A673 (cell line): ENCODE measurements around the gene KRT6C. TPM values are rescaled to one million over a fixed set of nuclear protein-coding genes. Genes with fewer than 3 reads are reported as not detected.

Source experiments
- BruUV-seq: library from RNA; stranded (reverse); fragments of 400-500 nt; replicated peaks from 2 replicates; lab custom pipeline; 2021; lab: Mats Ljungman, UMichigan
- CTCF ChIA-PET: fragments of 300-600 bp; sonication (Branson Sonifier 250); formaldehyde crosslinking; loops from one replicate; lab custom pipeline; 2022; ENCODE audit warnings: antibody characterized with exemption; lab: Charles Lee
- POLR2A ChIA-PET: fragments of 300-600 bp; sonication (Branson Sonifier 250); formaldehyde crosslinking; loops from one replicate; lab custom pipeline; 2022; ENCODE audit warnings: antibody characterized with exemption; ENCODE audit not compliant: low non-redundant PET; lab: Charles Lee
- DNase-seq: peaks from one replicate; pipeline ENCODE4 v3.0.0-alpha.2; 2015; ENCODE audit warnings: low spot score
- H3K27ac ChIP-seq: fragments of 200-600 bp; sonication (generic); 2 replicates; pipeline ENCODE4 v1.5.1; 2016; ENCODE audit warnings: mixed run types, low read depth, mild to moderate bottlenecking, mixed read lengths, antibody characterized with exemption, low read length; ENCODE audit not compliant: poor library complexity, severe bottlenecking
- H3K27me3 ChIP-seq: fragments of 200-600 bp; sonication (generic); replicated peaks from 2 replicates; pipeline ENCODE4 v1.6.1; 2017; ENCODE audit warnings: mixed run types, low read depth, mild to moderate bottlenecking, mixed read lengths, antibody characterized with exemption, low read length; ENCODE audit not compliant: insufficient read depth, poor library complexity
- H3K36me3 ChIP-seq: fragments of 200-600 bp; sonication (generic); 2 replicates; pipeline ENCODE4 v1.6.1; 2016; ENCODE audit warnings: mixed run types, mild to moderate bottlenecking, mixed read lengths, antibody characterized with exemption, low read length; ENCODE audit not compliant: insufficient read depth, poor library complexity, severe bottlenecking
- H3K4me1 ChIP-seq: fragments of 200-600 bp; sonication (generic); 2 replicates; pipeline ENCODE4 v1.6.1; 2017; ENCODE audit warnings: mixed run types, mild to moderate bottlenecking, mixed read lengths, antibody characterized with exemption, low read length; ENCODE audit not compliant: insufficient read depth, poor library complexity, severe bottlenecking
- H3K4me3 ChIP-seq: fragments of 200-600 bp; sonication (generic); 2 replicates; pipeline ENCODE4 v1.5.1; 2016; ENCODE audit warnings: low read depth, mixed run types, mild to moderate bottlenecking, mixed read lengths, low read length; ENCODE audit not compliant: poor library complexity, severe bottlenecking
- H3K9me3 ChIP-seq: fragments of 200-600 bp; sonication (generic); 2 replicates; pipeline ENCODE4 v1.6.1; 2016; ENCODE audit warnings: mixed run types, low read depth, mild to moderate bottlenecking, mixed read lengths, antibody characterized with exemption, low read length; ENCODE audit not compliant: poor library complexity, severe bottlenecking
- EZH2 ChIP-seq: fragments of 200-600 bp; sonication (generic); IDR thresholded peaks from 2 replicates; pipeline ENCODE4 v1.6.1; 2017; ENCODE audit warnings: borderline replicate concordance, low read depth, mild to moderate bottlenecking, mixed read lengths, antibody characterized with exemption, low read length; ENCODE audit not compliant: poor library complexity, severe bottlenecking
- intact Hi-C: fragments of 100-400 bp; cut with micrococcal nuclease; formaldehyde crosslinking; loops from one replicate; pipeline ENCODE4 v1.10.0; 2022; ENCODE audit not compliant: unreplicated experiment
- total RNA-seq: library from RNA; stranded (reverse); gene quantifications from 2 replicates; pipeline ENCODE4 v1.2.3, GENCODE V29; 2021
- TF ChIP-seq, protein P1 (sequence below): fragments of 300-800, 200-600 bp; sonication (generic); conservative IDR thresholded peaks from 2 replicates; pipeline ENCODE4 v1.5.1; 2017; ENCODE audit warnings: low read depth, mild to moderate bottlenecking, antibody characterized with exemption, low read length, moderate library complexity, mixed read lengths

The KRT6C gene
- total RNA-seq, 1 experiment from 2014 or later, result not detected

DNA sequence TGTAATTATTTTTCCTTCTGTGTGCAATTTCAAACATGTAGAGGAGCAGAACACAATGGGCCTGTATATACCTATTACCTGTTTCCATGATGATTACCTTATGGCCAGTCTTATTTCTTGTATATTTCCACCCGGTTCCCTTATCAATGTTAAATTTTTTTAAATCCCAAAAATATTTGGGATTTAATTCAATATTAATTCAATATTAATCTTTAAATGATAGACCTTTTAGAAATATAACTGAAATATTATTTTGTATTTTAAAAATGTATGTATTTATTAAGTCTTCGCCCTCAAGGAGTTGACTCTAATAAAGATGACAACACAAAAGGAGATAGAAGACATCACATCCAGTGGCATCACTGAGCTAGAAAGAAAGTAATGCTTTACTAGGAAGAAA, 607 bp upstream of the KRT6C start:
- Histone ChIP-seq H3K27me3 (peaks cover 3% of the 10 kb centered on the region), H3K9me3 (no peaks in the 10 kb centered on the region), H3K4me1 (no peaks in the 10 kb centered on the region), H3K36me3 (no peaks in the 10 kb centered on the region), H3K27ac (no peak overlapping the region), H3K4me3 (no peak overlapping the region)
- TF ChIP-seq EZH2, result no peak
- TF ChIP-seq, protein P1, sequence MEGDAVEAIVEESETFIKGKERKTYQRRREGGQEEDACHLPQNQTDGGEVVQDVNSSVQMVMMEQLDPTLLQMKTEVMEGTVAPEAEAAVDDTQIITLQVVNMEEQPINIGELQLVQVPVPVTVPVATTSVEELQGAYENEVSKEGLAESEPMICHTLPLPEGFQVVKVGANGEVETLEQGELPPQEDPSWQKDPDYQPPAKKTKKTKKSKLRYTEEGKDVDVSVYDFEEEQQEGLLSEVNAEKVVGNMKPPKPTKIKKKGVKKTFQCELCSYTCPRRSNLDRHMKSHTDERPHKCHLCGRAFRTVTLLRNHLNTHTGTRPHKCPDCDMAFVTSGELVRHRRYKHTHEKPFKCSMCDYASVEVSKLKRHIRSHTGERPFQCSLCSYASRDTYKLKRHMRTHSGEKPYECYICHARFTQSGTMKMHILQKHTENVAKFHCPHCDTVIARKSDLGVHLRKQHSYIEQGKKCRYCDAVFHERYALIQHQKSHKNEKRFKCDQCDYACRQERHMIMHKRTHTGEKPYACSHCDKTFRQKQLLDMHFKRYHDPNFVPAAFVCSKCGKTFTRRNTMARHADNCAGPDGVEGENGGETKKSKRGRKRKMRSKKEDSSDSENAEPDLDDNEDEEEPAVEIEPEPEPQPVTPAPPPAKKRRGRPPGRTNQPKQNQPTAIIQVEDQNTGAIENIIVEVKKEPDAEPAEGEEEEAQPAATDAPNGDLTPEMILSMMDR, result no peak
- DNase-seq, result no peak
- intact Hi-C loops, result no loop called here
- BruUV-seq, result no TSS peak
- POLR2A ChIA-PET, result no interaction called here
- CTCF ChIA-PET, result no interaction called here

GRCh38 chr12:52469853-52470252, 3.8 kb downstream of the KRT6C start:
- BruUV-seq, result no TSS peak
- CTCF ChIA-PET, result no interaction called here

DNA sequence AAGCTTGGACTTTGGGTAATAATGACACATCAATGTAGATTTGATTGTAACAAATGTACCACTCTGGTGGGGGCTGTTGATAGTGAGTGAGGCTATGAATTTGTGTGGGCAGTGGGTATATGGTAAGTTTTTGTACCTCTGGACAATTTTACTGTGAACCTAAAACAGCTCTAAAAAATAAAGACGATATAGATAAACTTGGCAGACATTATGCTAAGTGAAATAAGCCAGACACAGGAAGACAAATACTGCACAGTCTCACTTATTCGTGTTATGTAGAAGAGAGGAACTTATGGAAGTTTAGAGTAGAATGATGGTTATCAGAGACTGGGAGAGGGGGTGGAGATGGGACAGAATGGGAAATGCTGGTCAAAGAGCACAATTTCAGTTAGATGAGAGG, 8.7 kb downstream of the KRT6C start:
- Histone ChIP-seq H3K36me3 (no peaks in the 10 kb centered on the region), H3K4me3 (no peak overlapping the region), H3K27ac (no peak overlapping the region), H3K27me3 (peaks cover 13% of the 10 kb centered on the region), H3K4me1 (no peaks in the 10 kb centered on the region), H3K9me3 (no peaks in the 10 kb centered on the region)
- TF ChIP-seq EZH2, result no peak
- TF ChIP-seq, protein P1, result no peak
- intact Hi-C loops, result no loop called here
- BruUV-seq, result no TSS peak
- ChIA-PET CTCF (no interaction called here), POLR2A (no interaction called here)
- DNase-seq, result no peak

More at GRCh38 chr12:52469853-52470252, 3.8 kb downstream of the KRT6C start:
- H3K27me3 ChIP-seq, result peaks cover 10% of the 10 kb centered on the region
- no peak overlapping the region for H3K27ac ChIP-seq
- POLR2A ChIA-PET, result no interaction called here
- H3K9me3 ChIP-seq, result no peaks in the 10 kb centered on the region
- DNase-seq, result no peak
- no peak overlapping the region for H3K4me3 ChIP-seq
- intact Hi-C loops, result no loop called here
- no peaks in the 10 kb centered on the region for H3K36me3 ChIP-seq
- no peak for TF ChIP-seq EZH2
- TF ChIP-seq, protein P1, result no peak
- H3K4me1 ChIP-seq, result no peaks in the 10 kb centered on the region
